K562 (cell line): ENCODE data around the gene DEPP1. TPM values are rescaled to one million over a fixed set of nuclear protein-coding genes. Genes with fewer than 3 reads are reported as not detected.

Source experiments
- BRD4 ChIP-seq: fragments of 200-600 bp; sonication (generic); IDR thresholded peaks from 2 replicates; pipeline ENCODE4 v1.6.1; 2017; ENCODE audit warnings: inconsistent platforms
- CBX5 ChIP-seq: IDR thresholded peaks from 2 replicates; pipeline ENCODE4 v1.6.1; 2014; ENCODE audit warnings: low read depth, borderline replicate concordance
- CLOCK ChIP-seq: fragments of 250-450 bp; sonication (Bioruptor Pico); IDR thresholded peaks from 2 replicates; pipeline ENCODE4 v1.4.0; 2020; ENCODE audit warnings: mild to moderate bottlenecking, moderate library complexity, borderline replicate concordance
- EHMT2 ChIP-seq: fragments of 450-650 bp; IDR thresholded peaks from 2 replicates; pipeline ENCODE4 v1.6.1; 2018; ENCODE audit warnings: antibody characterized with exemption
- GTF2A2 ChIP-seq: IDR thresholded peaks from 2 replicates; pipeline ENCODE4 v1.6.1; 2016; ENCODE audit warnings: mild to moderate bottlenecking, missing genetic modification characterization, missing compliant biosample characterization
- JUND ChIP-seq, 2 experiments: IDR thresholded peaks; 2 replicates in 1 of 2; 3 replicates in 1 of 2; pipeline ENCODE4 v1.6.1; 2011; ENCODE audit warnings: borderline replicate concordance in 2 of 2, low read depth in 2 of 2, low read length in 2 of 2, improper control_type of control experiment in 1 of 2, missing biosample characterization in 1 of 2, missing genetic modification characterization in 1 of 2, missing genetic modification reagents in 1 of 2
- MTA3 ChIP-seq: fragments of 450-650 bp; formaldehyde crosslinking; IDR thresholded peaks from 2 replicates; pipeline ENCODE4 v1.6.1; 2017; ENCODE audit warnings: mild to moderate bottlenecking, borderline replicate concordance
- MYC ChIP-seq, 2 experiments: fragments of 250-450 bp in 1 of 2; sonication (Bioruptor Pico) in 1 of 2; IDR thresholded peaks; 2 replicates each; pipeline versions ENCODE4 v1.5.1 to v1.6.1; 2012 to 2021; ENCODE audit warnings: low read depth in 2 of 2, borderline replicate concordance in 1 of 2, improper control_type of control experiment in 1 of 2, low read length in 1 of 2, mild to moderate bottlenecking in 1 of 2, moderate library complexity in 1 of 2
- PCBP1 ChIP-seq: fragments of 200-400 bp; formaldehyde crosslinking; IDR thresholded peaks from 2 replicates; pipeline ENCODE4 v1.6.1; 2018; ENCODE audit warnings: mild to moderate bottlenecking, low read depth, low read length; ENCODE audit not compliant: poor library complexity, severe bottlenecking
- PHF21A ChIP-seq: fragments of 450-650 bp; IDR thresholded peaks from 2 replicates; pipeline ENCODE4 v1.6.1; 2017; ENCODE audit warnings: low read depth, borderline replicate concordance
- PTBP1 ChIP-seq: fragments of 200-400 bp; formaldehyde crosslinking; IDR thresholded peaks from 2 replicates; pipeline ENCODE4 v1.6.1; 2017; ENCODE audit warnings: low read depth, low read length
- RBFOX2 ChIP-seq: fragments of 200-400 bp; formaldehyde crosslinking; IDR thresholded peaks from 2 replicates; pipeline ENCODE4 v1.6.1; 2017; ENCODE audit warnings: low read depth, mild to moderate bottlenecking, low read length, moderate library complexity
- YBX1 ChIP-seq: fragments of 450-650 bp; IDR thresholded peaks from 2 replicates; pipeline ENCODE4 v1.7.1; 2016; ENCODE audit warnings: mild to moderate bottlenecking
- ZNF408 ChIP-seq: fragments of 250-450 bp; sonication (Bioruptor Pico); IDR thresholded peaks from 2 replicates; pipeline ENCODE4 v1.4.0; 2020; ENCODE audit warnings: low read depth, mild to moderate bottlenecking, moderate library complexity
- ZNF592 ChIP-seq: fragments of 450-650 bp; IDR thresholded peaks from 2 replicates; pipeline ENCODE4 v1.6.1; 2017; ENCODE audit warnings: antibody characterized with exemption, mild to moderate bottlenecking
- polyA plus RNA-seq, 8 experiments: library from polyadenylated mRNA; depleted of rRNA in 4 of 8; stranded (reverse) in 5 of 8; unstranded in 3 of 8; fragments of >200 nt; fragmentation: Nextera tagmentation in 2 of 8; fragmentation: Illumina TruSeq in 1 of 8; extraction: Ambion mirVana in 2 of 8; extraction: Trizol in 1 of 8; gene quantifications; 2 replicates each; pipeline versions ENCODE4 v1.2.1 to v1.2.3, GENCODE V29; 2011 to 2014; ENCODE audit warnings: inconsistent platforms in 1 of 8, missing spikeins in 1 of 8
- total RNA-seq, 7 experiments: library from RNA; depleted of rRNA in 6 of 7; stranded (reverse); fragments of >200 nt in 6 of 7; fragmentation: Illumina TruSeq in 2 of 7; extraction: Trizol in 2 of 7; gene quantifications; 2 replicates each; pipeline versions ENCODE4 v1.2.1 to v1.2.3, GENCODE V29; 2011 to 2021; ENCODE audit warnings: low replicate concordance in 1 of 7
- TF ChIP-seq, protein P1 (sequence below): fragments of 450-650 bp; IDR thresholded peaks from 2 replicates; pipeline ENCODE4 v1.6.1; 2014; ENCODE audit warnings: low read depth, mild to moderate bottlenecking, moderate library complexity, borderline replicate concordance

Gene DEPP1
- total and polyA plus RNA-seq, 9 of the 15 experiments (the other 6 are each of a cell fraction or from before 2014, with no cell fraction given) = 0.04 to 0.54 (median 0.20) TPM; not detected in 1

GRCh38 chr10:45000752-45001380, 22.3 kb upstream of the DEPP1 start, which contains the start of gene ZNF22 (continued):
- TF ChIP-seq RBFOX2 = peak; percentile 96
- TF ChIP-seq CBX5 = 0 out of 2 replicates have a peak, but pooled peaks have one; percentile 66
- no peak for TF ChIP-seq YBX1
- TF ChIP-seq PTBP1 = no peak
- peak; percentile 66; the same call in 1 of the 2 replicates for TF ChIP-seq GTF2A2
- TF ChIP-seq ZNF592 = peak; percentile 96
- TF ChIP-seq BRD4 = peak; percentile 76; the same call in 1 of the 2 replicates
- TF ChIP-seq MYC (IDR thresholded peaks at IDR 0.05; ENCODE audit: low read depth, low read length) = peak; percentile 91
- no peak for TF ChIP-seq MYC (CRISPR knock-in tag; IDR thresholded peaks at IDR 0.05; ENCODE audit: borderline replicate concordance, low read depth)
- peak; percentile 84; the same call in 1 of the 2 replicates for TF ChIP-seq EHMT2
- TF ChIP-seq MTA3 = peak; percentile 29; the same call in 1 of the 2 replicates
- TF ChIP-seq, protein P1, sequence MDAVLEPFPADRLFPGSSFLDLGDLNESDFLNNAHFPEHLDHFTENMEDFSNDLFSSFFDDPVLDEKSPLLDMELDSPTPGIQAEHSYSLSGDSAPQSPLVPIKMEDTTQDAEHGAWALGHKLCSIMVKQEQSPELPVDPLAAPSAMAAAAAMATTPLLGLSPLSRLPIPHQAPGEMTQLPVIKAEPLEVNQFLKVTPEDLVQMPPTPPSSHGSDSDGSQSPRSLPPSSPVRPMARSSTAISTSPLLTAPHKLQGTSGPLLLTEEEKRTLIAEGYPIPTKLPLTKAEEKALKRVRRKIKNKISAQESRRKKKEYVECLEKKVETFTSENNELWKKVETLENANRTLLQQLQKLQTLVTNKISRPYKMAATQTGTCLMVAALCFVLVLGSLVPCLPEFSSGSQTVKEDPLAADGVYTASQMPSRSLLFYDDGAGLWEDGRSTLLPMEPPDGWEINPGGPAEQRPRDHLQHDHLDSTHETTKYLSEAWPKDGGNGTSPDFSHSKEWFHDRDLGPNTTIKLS = peak; percentile 94
- no peak for TF ChIP-seq PHF21A
- TF ChIP-seq JUND (IDR thresholded peaks at IDR 0.05; ENCODE audit: borderline replicate concordance, low read depth, low read length) = peak; percentile 47
- no peak; the same call in 2 of the 3 replicates for TF ChIP-seq JUND (tag; IDR thresholded peaks at IDR 0.05; ENCODE audit: borderline replicate concordance, low read depth, low read length)
- TF ChIP-seq PCBP1 = peak; percentile 77
- no peak for TF ChIP-seq ZNF408 (CRISPR knock-in tag)
- no peak; the same call in 1 of the 2 replicates for TF ChIP-seq CLOCK (CRISPR knock-in tag)
